Fibroblast of mammary gland (primary cell): ENCODE data around the gene PLCB4.

ENCODE experiments used
- DNase-seq: peaks from one replicate; pipeline ENCODE4 v3.0.0-alpha.2; 2010; ENCODE audit warnings: low read depth
- H3K4me3 ChIP-seq: 2 replicates; pipeline ENCODE4 v1.5.1; 2011; ENCODE audit warnings: low read depth, mild to moderate bottlenecking, low read length, moderate library complexity; ENCODE audit not compliant: control insufficient read depth
- CTCF ChIP-seq: conservative IDR thresholded peaks from 2 replicates; pipeline ENCODE4 v1.5.1; 2011; ENCODE audit warnings: low read depth, low read length, inconsistent platforms; ENCODE audit not compliant: control insufficient read depth, insufficient read depth

Gene PLCB4

GRCh38 chr20:9207253-9207652 lies 138.4 kb downstream of the PLCB4 start:
- TF ChIP-seq CTCF: no peak
- DNase-seq: no peak
- H3K4me3 ChIP-seq: no peak overlapping the region

GRCh38 chr20:9210356-9210755 lies 141.5 kb downstream of the PLCB4 start:
- DNase-seq: no peak
- no peak for TF ChIP-seq CTCF

GRCh38 chr20:9211016-9211760 lies 142.3 kb downstream of the PLCB4 start:
- DNase-seq: no peak
- no peak overlapping the region for H3K4me3 ChIP-seq
- TF ChIP-seq CTCF: no peak

More at GRCh38 chr20:9210356-9210755, 141.5 kb downstream of the PLCB4 start:
- no peak overlapping the region for H3K4me3 ChIP-seq

- no peak overlapping the region for H3K4me3 ChIP-seq
- no peak for DNase-seq
- TF ChIP-seq CTCF: no peak
Observed at GRCh38 chr20:9212735-9213134, 143.8 kb downstream of the PLCB4 start.

- no peak for TF ChIP-seq CTCF
- peak; percentile 96 for DNase-seq
- no peak overlapping the region for H3K4me3 ChIP-seq
Observed at GRCh38 chr20:9214685-9215084, 145.8 kb downstream of the PLCB4 start.

- no peak for DNase-seq
- peak; percentile 56 for TF ChIP-seq CTCF
- no peak overlapping the region for H3K4me3 ChIP-seq
Observed at GRCh38 chr20:9215539-9215938, 146.7 kb downstream of the PLCB4 start.
